Epithelial cell of proximal tubule (primary cell): Measurements from ENCODE around the gene GRK5. TPM values are rescaled to one million over a fixed set of nuclear protein-coding genes. Genes with fewer than 3 reads are reported as not detected.
"Not testable (repeated sequence)": the region's sequence is repeated elsewhere in the genome, so short reads cannot be mapped to it uniquely, and the experiment has no call there.

Experiments used
- DNase-seq: peaks from one replicate; pipeline ENCODE4 v3.0.0-alpha.2; 2011; ENCODE audit warnings: low read depth
- H3K4me3 ChIP-seq: 2 replicates; pipeline ENCODE4 v1.5.1; 2011; ENCODE audit warnings: low read depth, mild to moderate bottlenecking, low read length
- total RNA-seq: library from RNA; depleted of rRNA; stranded (reverse); fragments of >200 nt; gene quantifications from 2 replicates; pipeline ENCODE4 v1.2.3, GENCODE V29; 2015
- TF ChIP-seq, protein P1 (sequence below): conservative IDR thresholded peaks from 2 replicates; pipeline ENCODE4 v1.5.1; 2012; ENCODE audit warnings: low read depth, mild to moderate bottlenecking, low read length

The GRK5 gene
- total RNA-seq, 1 donor from 2014 or later = 2.8 TPM

GRCh38 chr10:119427263-119427864, 220.0 kb downstream of the GRK5 start:
- H3K4me3 ChIP-seq = no peak overlapping the region
- TF ChIP-seq, protein P1, sequence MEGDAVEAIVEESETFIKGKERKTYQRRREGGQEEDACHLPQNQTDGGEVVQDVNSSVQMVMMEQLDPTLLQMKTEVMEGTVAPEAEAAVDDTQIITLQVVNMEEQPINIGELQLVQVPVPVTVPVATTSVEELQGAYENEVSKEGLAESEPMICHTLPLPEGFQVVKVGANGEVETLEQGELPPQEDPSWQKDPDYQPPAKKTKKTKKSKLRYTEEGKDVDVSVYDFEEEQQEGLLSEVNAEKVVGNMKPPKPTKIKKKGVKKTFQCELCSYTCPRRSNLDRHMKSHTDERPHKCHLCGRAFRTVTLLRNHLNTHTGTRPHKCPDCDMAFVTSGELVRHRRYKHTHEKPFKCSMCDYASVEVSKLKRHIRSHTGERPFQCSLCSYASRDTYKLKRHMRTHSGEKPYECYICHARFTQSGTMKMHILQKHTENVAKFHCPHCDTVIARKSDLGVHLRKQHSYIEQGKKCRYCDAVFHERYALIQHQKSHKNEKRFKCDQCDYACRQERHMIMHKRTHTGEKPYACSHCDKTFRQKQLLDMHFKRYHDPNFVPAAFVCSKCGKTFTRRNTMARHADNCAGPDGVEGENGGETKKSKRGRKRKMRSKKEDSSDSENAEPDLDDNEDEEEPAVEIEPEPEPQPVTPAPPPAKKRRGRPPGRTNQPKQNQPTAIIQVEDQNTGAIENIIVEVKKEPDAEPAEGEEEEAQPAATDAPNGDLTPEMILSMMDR = no peak
- DNase-seq = no peak

DNA sequence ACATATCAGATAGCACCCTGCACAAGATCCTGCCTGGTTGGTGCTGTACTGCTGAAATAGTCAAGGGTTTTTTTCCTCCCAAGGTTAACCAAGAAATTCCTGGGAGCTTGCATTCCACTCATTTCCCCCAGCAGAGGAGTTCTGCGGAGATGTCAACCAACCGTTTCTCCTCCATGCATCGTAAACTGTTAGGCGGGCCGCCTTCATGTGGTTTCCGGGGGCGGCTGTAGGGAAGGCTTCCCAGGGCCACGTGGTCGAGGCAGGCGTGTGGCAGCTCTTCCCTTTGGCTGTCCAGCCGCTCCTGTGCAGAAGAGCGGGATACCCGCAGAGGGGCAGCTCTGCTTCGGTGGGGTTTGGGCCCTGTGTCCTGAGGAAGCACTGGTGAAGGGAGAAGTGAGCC, 221.4 kb downstream of the GRK5 start:
- TF ChIP-seq, protein P1 = no peak
- DNase-seq = no peak
- no peak overlapping the region for H3K4me3 ChIP-seq

GRCh38 chr10:119429771-119430170, 222.4 kb downstream of the GRK5 start:
- H3K4me3 ChIP-seq = no peak overlapping the region
- no peak for DNase-seq
- TF ChIP-seq, protein P1 = no peak

GRCh38 chr10:119431034-119431772, 223.8 kb downstream of the GRK5 start:
- DNase-seq = no peak
- TF ChIP-seq, protein P1 = no peak
- no peak overlapping the region for H3K4me3 ChIP-seq

GRCh38 chr10:119431773-119432135, 224.4 kb downstream of the GRK5 start:
- TF ChIP-seq, protein P1 = no peak
- DNase-seq = no peak
- no peak overlapping the region for H3K4me3 ChIP-seq

DNA sequence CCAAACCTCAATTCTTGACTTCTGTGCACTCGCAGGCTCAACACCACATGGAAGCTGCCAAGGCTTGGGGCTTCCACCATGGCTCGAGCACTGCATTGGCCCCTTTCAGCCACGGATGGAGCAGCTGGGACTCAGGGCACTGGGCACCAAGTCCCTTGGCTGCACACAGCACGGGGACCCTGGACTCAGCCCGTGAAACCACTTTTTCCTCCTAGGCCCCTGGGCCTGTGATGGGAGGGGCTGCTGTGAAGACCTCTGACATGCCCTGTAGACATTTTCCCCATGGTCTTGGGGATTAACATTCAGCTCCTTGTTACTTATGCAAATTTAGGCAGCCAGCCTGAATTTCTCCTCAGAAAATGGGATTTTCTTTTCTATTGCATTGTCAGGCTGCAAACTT, 227.6 kb downstream of the GRK5 start:
- DNase-seq, H3K4me3 ChIP-seq: not testable (repeated sequence)

DNA sequence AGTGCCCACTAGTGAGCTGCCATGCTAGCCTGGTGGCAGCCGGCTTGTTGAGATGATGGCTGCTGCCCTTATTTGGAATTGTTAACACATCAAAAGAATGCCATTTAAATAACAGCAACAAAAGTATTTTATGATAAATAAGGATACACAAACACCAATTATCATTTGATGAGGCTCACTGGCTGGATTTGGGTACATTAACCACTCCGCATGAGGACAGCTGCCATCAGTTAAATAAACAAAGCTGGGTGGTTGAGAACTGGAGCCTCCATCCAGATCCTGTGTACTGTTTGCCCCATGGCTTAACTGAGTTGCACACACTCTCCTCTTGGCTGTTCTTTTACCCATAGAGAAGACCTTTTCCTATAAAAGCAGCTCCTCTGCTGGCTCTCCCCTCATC, 231.3 kb downstream of the GRK5 start:
- no peak overlapping the region for H3K4me3 ChIP-seq
- TF ChIP-seq, protein P1 = no peak
- no peak for DNase-seq
